SIG-M5 (cell line): ENCODE measurements around the gene SRGN.

Experiments
- DNase-seq: peaks from one replicate; lab custom pipeline; 2025; lab: John Stamatoyannopoulos, UW

The SRGN gene

GRCh38 chr10:69061305-69062161, 26.4 kb upstream of the SRGN start:
- peak; percentile 91 for DNase-seq

DNA sequence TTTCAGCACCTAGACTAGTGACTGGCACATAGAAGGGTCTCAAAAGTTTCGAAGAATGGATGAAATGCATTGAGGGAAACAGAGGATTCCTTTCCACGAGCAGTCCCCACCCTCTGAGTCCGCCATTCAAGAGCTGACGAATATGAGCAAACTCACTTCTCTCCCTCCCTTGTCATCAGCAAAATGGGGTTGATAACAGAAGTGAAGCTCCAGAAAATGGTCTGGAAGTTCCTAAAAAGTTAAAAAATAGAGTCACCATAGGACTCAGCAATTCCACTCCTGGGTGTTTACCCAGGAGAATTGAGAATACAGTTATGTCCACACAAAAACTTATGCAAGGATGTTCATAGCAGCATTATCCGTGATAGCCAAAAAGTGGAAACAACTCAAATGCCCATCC, 25.0 kb upstream of the SRGN start:
- DNase-seq: no peak

DNA sequence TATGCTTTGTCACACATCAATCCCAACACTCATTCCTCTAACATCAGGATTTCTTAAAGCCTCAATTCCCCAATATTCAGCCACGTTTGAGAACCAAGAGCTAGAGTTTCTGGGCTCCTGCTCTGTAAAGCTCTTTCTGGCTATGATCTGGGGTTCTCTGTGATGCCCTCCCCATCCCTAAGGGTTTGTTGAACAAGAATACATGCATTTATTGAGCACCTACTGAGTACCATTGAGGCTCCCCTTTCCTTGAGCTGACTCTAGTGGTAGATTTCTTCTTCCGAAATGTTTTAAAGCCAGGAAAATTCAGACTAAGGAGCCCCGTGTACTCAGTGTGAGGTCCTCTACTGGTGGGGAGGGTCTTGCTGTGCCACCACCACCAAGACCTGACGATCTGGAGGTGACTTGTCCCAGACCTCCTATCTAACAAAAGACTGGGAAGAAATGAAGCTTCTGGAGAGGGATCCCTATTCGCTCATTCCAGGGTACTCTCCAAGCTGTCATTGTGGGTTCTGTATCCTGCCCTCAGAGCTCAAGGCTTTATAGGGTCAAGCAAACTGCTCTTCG, 23.1 kb upstream of the SRGN start:
- DNase-seq: no peak

GRCh38 chr10:69065406-69066361, 22.2 kb upstream of the SRGN start:
- DNase-seq: peak; percentile 39

DNA sequence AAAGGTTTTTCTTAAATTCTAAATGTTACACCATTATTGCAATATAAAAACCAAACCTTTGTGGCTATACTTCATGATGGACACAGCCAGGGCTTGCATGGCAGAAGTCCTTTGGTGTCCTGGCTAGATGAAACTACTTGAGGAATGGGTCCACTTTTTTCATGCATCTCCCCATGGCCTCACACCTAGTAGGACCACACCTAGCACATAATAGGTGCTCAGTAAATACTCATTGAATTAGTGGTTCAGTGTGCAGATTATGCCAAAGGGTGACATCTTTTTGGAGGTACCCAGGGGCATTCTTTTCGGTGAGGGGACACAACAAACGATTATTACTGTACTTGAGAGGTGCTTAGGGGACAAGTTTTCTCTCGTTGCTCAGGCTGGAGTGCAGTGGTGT, 20.7 kb upstream of the SRGN start:
- no peak for DNase-seq

DNA sequence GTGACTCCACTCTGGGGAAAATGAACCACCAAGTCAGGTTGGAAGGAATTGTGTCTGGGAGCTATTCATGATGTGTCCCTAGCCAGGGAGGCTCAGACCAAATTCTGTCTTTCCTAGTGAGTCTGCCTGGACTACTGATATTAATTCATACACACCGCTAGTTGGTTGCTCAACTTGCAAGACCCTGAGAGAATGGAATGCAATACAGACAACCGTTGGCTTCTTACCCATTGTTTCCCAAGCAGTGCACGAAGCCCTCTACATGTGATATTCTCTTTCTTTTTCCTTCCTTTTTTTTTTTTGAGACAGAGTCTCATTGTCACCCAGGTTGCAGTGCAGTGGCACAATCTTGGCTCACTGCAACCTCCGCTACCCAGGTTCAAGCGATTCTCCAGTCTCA, 19.4 kb upstream of the SRGN start:
- DNase-seq: peak; percentile 53

- no peak for DNase-seq
Measured at GRCh38 chr10:69069090-69070042, 18.5 kb upstream of the SRGN start.

DNA sequence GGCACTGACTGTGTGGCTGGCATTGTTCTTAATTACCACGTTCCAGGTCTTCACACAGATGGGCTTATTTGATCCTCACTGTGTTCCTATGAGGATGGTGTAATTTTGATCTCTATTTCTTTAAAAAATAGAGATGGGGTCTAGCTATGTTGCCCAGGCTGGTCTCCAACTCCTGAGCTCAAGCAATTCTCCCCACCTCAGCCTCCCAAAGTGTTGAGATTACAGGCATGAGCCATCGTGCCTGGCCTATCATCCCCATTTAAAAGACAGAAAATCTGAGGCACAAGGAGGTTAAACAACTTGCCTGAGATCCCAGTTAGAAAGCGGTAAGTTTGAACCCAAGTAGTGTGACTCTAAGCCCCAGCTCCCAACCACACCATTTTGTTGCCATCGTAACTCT, 17.0 kb upstream of the SRGN start:
- DNase-seq: no peak

DNA sequence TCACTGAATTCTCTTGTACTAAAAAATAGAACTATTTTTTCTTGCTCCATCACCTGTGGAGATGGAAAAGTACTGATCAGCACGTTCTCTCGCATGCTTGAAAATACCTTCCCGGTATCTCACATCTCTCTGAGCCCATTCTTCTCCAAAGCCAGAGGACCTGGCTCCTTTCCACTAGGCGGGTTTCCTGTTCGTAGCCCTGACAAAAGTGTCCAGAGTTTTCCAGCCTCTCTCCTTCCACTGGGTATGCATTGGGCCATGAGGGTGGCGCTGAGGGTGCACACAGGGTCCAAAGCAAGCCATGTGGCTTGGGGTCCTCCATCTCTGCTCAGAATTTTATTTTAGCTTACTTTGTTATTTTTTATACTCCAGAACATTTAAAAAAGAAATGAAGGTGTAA, 16.3 kb upstream of the SRGN start:
- no peak for DNase-seq

DNA sequence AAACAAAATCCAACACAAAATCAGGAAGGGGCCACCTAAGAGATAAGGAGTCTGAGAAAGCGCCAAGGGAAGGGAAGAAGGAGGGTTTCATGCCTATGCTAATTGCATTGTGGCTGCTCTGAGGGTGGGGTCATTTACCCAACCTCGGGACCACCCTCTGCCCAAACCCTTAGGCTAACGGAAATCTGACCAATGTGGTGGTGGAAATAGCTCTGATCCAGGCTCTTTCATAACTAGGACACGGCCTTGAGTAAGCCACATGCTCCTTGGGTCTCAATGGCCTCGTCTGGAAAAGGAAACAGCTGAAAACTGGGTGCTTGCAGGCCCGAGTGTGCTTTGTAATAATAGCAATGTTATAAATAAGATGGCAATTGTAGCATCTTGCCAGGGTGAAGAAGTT, 14.9 kb upstream of the SRGN start:
- DNase-seq: peak; percentile 66

DNA sequence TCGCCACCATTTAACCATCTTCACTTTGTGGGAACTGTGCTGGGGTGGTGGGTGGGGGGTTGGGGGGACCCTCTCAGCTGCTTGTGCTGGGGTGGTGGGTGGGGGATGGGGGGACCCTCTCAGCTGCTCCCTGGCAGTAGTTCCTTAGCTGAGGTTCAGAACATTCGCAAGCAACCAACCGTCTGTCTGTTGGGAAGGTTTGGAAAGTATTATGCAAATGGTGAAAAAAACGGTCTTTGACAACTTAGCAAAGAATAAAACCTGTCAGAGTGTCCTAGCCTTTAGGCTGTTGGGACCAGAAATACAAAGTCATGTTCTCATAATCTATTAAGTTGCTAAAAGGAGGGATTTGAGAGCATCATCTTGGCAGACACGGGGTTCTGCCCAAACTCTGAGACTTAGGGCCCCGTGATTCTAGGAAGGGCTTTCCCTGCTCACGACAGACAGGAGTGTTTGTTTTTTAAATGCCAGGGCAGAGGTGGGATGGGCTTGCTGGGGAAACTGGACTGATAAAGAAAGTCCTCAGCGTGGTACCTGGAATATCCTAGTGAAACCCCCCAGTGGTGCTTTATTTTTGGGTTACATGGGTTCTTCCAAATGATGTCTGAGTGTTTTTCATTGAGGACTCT, 14.1 kb upstream of the SRGN start:
- DNase-seq: no peak

GRCh38 chr10:69074532-69074931, 13.4 kb upstream of the SRGN start:
- no peak for DNase-seq

GRCh38 chr10:69075431-69075830, 12.5 kb upstream of the SRGN start:
- no peak for DNase-seq

- no peak for DNase-seq
Measured at GRCh38 chr10:69078311-69078710, 9.6 kb upstream of the SRGN start.

DNA sequence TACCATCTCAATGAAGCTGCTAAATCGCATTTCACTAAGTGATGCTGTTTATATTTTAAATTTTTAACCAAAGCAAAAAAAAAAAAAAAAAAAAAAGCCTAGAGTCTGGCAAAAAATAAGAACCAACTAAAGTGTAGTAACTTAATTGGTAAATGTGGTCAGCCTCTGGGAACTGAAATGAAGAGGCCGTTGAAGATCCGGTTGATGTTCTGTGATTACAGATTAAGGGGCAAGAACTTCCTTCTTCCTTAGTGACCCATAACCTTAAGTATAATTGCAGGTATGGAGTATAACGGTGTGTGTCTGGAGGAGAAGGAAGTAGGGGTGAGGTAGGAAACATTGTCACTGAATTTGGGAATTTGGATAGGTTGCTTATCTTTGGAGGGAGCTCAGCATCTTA, 7.7 kb upstream of the SRGN start:
- DNase-seq: no peak

DNA sequence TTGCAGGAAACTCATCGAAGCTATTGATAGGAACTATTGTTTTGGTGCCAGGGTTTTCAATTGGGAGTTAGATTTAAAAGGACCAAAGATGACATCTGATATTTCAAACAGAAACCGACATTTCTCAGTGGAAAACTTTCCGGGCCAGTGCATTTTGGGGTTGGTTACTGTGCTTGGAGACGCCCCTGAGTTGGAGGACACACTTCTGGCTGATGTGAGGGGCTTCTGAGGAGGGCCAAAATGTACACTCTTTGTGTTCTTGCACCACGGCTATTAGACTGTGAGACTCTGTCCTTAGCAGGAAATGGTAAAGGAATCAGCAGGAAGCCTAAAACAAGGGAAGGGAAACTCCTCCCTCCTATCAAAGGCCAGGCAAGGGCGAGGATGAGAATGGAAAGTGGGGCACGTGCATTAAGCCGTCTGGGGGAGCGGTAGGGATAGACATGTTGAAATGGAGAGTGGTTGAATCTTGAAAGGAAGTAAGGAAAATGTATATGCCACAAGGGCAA, 1.8 kb upstream of the SRGN start:
- no peak for DNase-seq

DNA sequence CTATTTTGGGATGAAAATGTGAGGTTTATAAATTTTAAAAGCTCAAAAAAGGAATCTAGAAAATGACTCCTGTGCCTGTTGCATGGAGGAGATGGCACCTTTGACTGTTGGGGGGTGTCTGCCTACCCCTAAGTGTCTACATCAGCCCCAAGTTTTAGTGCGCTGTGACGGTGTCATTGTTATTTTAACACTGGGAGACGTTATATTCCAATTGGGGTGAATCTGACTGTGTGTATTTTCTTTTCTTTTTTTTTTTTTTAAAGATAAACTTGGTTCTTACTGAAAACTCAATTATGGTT, 517 bp downstream of the SRGN start:
- no peak for DNase-seq

- peak; percentile 49 for DNase-seq
Measured at GRCh38 chr10:69088801-69089501, 1.0 kb downstream of the SRGN start.

DNA sequence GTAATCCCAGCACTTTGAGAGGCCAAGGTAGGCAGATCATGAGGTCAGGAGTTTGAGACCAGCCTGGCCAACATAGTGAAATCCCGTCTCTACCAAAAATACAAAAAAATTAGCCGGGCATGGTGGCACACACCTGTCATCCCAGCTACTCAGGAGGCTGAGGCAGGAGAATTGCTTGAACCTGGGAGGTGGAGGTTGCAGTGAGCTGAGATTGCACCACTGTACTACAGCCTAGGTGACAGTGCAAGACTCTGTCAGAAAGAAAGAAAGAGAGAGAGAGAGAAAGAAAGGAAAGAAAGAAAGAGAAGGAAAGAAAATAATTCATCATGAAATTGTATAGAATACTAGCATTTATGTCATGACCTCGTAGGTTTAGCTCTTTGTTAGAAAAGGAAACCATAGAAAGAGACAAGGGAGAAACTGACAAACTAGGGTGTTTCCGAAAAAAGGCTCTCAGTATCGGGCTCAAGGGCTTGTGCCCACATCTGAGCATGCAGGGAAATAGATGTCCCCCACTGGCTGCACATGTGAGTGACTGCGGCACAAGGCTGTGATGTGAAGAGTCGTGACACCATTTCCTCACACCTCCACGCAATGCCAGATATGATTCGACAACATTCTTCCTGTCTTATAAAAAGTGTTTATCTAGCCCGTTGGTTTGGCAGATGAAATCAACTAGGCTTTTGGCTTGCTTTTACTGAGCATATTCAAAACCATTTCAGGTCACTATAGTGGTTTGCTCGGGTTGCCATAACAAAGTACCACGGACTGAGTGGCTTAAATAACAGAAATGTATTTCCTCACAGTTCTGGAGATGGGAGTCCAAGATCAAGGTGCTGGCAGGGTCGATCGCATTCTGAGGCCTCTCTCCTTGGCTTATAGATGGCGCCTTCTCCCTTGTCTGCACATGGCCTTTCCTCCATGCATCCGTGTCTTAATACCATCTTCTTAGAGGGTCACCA, 2.0 kb downstream of the SRGN start:
- DNase-seq: no peak
